Stomach (tissue), 9 donors: ENCODE measurements around the gene IFI30. TPM values are rescaled to one million over a fixed set of nuclear protein-coding genes. Genes with fewer than 3 reads are reported as not detected.

Experiments used
- DNase-seq, 2 donors: peaks; one replicate each; pipeline versions ENCODE4 v3.0.0 to v3.0.0-alpha.2; 2013 to 2019
- H3K27ac ChIP-seq, 5 donors: fragments of 200-600 bp in 4 of 5; sonication (generic) in 4 of 5; one replicate each; pipeline ENCODE4 v1.5.1; 2013 to 2019; ENCODE audit warnings: mild to moderate bottlenecking in 1 of 5, moderate library complexity in 1 of 5
- H3K27me3 ChIP-seq, 3 donors: fragments of 200-600 bp; sonication (generic); one replicate each; pipeline ENCODE4 v1.5.1; 2017 to 2019; ENCODE audit warnings: mixed run types in 1 of 3
- H3K36me3 ChIP-seq, 4 donors: fragments of 200-600 bp; sonication (generic); 1 replicate in 3 of 4; 2 replicates in 1 of 4; pipeline ENCODE4 v1.5.1; 2016 to 2019
- H3K4me1 ChIP-seq, 4 donors: fragments of 200-600 bp; sonication (generic); one replicate each; pipeline ENCODE4 v1.5.1; 2016 to 2019
- H3K4me3 ChIP-seq, 4 donors: fragments of 200-600 bp; sonication (generic) in 3 of 4; one replicate each; pipeline ENCODE4 v1.5.1; 2016 to 2019; ENCODE audit warnings: mild to moderate bottlenecking in 1 of 4
- H3K9me3 ChIP-seq, 4 donors: fragments of 200-600 bp; sonication (generic); one replicate each; pipeline ENCODE4 v1.5.1; 2016 to 2019
- EP300 ChIP-seq: sonication (generic); formaldehyde crosslinking; IDR thresholded peaks from one replicate; pipeline ENCODE4 v1.6.1; 2017; ENCODE audit warnings: antibody characterized with exemption
- POLR2A ChIP-seq, 4 donors: fragments of 450-650 bp; IDR thresholded peaks; one replicate each; pipeline ENCODE4 v1.6.1; 2016; ENCODE audit warnings: antibody characterized with exemption in 4 of 4, control low read depth in 2 of 4, mild to moderate bottlenecking in 1 of 4, moderate library complexity in 1 of 4
- POLR2AphosphoS5 ChIP-seq, 3 donors: sonication (generic); formaldehyde crosslinking; IDR thresholded peaks; one replicate each; pipeline ENCODE4 v1.6.1; 2016; ENCODE audit warnings: antibody characterized with exemption in 3 of 3
- WGBS, 5 donors: extraction: QIAGEN DNeasy Blood & Tissue Kit in 3 of 5; methylation state at CpG; one replicate each; pipeline versions ENCODE4 v1.1.5 to v1.1.7; 2013 to 2018; 5-methylcytosine and 5-hydroxymethylcytosine counted together
- intact Hi-C: fragments of 100-400 bp; cut with DNase I; formaldehyde crosslinking; loops from one replicate; pipeline ENCODE4 v1.15.1; 2023; ENCODE audit warnings: low total_unique reads
- polyA plus RNA-seq, 3 donors: library from polyadenylated mRNA; stranded (reverse); fragments of 200-250 nt; gene quantifications; one replicate each; pipeline ENCODE4 v1.2.3, GENCODE V29; 2013
- total RNA-seq, 5 donors: library from RNA; depleted of rRNA; stranded (reverse); fragments of >200 nt; gene quantifications; one replicate each; pipeline versions ENCODE4 v1.1.0 to v1.2.3, GENCODE V29; 2014 to 2016
- TF ChIP-seq, protein P1 (sequence below), 7 experiments: fragments of 450-650 bp in 4 of 7; fragments of 200-600 bp in 3 of 7; sonication (generic) in 3 of 7; IDR thresholded peaks; one replicate each; pipeline ENCODE4 v1.5.1; 2016 to 2019; ENCODE audit warnings: antibody characterized with exemption in 7 of 7, control low read depth in 2 of 7, mild to moderate bottlenecking in 1 of 7
- donor health status: healthy with polysubstance abuse.
- donor health status: Bipolar disorder and iron deficiency.
- donor health status: healthy.

The IFI30 gene
- total and polyA plus RNA-seq, 8 donors: 37.3 to 199 (median 53.2) TPM; not detected in 1

DNA sequence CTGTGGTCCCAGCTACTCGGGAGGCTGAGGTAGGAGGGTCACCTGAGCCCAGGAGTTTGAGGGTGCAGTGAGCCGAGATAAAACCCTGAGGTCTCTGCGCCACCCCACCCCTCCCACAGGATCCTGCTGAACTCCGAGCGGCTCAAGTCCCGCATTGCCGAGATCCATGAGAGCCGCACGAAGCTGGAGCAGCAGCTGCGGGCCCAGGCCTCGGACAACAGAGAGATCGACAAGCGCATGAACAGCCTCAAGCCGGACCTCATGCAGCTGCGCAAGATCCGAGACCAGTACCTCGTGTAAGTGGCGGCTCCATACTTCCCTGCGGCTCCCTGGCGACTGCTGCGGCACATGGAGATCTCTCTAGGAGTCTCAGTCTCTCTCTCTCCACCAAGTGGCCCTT, 6.6 kb upstream of the IFI30 start:
- H3K27ac ChIP-seq: no peak overlapping the region
- WGBS, 5 donors: 86 to 95% (median 92%) methylated on average over 20 to 21 of the region's 21 CpGs
- peaks cover 0 to 17% (median 4%) of the 10 kb centered on the region in 4 donors for H3K4me1 ChIP-seq
- TF ChIP-seq, protein P1, sequence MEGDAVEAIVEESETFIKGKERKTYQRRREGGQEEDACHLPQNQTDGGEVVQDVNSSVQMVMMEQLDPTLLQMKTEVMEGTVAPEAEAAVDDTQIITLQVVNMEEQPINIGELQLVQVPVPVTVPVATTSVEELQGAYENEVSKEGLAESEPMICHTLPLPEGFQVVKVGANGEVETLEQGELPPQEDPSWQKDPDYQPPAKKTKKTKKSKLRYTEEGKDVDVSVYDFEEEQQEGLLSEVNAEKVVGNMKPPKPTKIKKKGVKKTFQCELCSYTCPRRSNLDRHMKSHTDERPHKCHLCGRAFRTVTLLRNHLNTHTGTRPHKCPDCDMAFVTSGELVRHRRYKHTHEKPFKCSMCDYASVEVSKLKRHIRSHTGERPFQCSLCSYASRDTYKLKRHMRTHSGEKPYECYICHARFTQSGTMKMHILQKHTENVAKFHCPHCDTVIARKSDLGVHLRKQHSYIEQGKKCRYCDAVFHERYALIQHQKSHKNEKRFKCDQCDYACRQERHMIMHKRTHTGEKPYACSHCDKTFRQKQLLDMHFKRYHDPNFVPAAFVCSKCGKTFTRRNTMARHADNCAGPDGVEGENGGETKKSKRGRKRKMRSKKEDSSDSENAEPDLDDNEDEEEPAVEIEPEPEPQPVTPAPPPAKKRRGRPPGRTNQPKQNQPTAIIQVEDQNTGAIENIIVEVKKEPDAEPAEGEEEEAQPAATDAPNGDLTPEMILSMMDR (IDR thresholded peaks at IDR 0.05): no peak
- TF ChIP-seq POLR2AphosphoS5 (IDR thresholded peaks at IDR 0.05): no peak
- no peak for TF ChIP-seq EP300
- no peak for TF ChIP-seq POLR2A (IDR thresholded peaks at IDR 0.05)
- peaks cover 58 to 85% (median 79%) of the 10 kb centered on the region in 4 donors for H3K36me3 ChIP-seq
- no peak for DNase-seq
- H3K27me3 ChIP-seq: no peaks in the 10 kb centered on the region
- H3K4me3 ChIP-seq: no peak overlapping the region
- intact Hi-C loops: loop anchor here (10.0 kb wide), 1 partner anchor 52 kb away; no protein-coding TSS in a partner anchor
- H3K9me3 ChIP-seq: no peaks in the 10 kb centered on the region

DNA sequence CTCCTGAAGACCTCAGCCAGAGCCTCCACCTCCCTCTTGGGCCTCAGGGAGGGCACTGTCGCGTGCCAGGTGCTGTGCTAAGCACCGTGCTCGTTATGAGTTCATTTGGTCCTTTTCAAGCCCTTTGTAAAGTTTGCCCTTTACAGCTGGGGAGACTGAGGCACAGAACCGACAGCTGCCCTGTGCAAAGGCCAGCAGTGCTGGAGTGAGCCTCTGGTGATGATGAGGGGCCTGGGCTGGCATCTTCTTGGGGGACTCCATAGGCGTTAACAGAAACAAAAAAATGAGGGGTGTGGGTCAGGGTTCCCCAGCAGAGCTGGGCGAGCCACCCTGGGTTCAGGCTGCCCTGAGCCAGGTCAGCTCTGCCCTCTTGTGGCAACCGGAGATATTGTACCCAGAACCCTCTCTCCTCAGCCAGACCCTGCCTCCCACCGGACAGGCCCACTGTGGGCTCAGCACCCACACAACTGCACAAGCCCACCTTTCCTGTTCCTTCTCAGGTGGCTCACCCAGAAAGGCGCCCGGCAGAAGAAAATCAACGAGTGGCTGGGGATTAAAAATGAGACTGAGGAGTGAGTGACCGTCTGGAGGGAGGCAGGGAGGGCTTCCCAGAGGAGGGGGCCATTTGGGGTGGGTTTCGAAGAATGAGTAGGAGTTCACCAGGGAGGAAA, 5.5 kb upstream of the IFI30 start:
- Histone ChIP-seq H3K27me3 (no peaks in the 10 kb centered on the region), H3K36me3 (peaks cover 48 to 74% (median 68%) of the 10 kb centered on the region in 4 donors), H3K9me3 (no peaks in the 10 kb centered on the region), H3K4me3 (no peak overlapping the region), H3K4me1 (peaks cover under 1 to 21% (median 7%) of the 10 kb centered on the region in 4 donors), H3K27ac (peak overlapping the region in 1 of 5 donors; percentile 25)
- intact Hi-C loops: loop anchor here (10.0 kb wide), 1 partner anchor 53 kb away; no protein-coding TSS in a partner anchor
- peak; percentile 59 to 72 for DNase-seq
- WGBS, 5 donors: 66 to 70% (median 67%) methylated on average over 14 of the region's 14 CpGs
- TF ChIP-seq, protein P1 (IDR thresholded peaks at IDR 0.05): peak in 5 of 7 experiments; percentile 43 to 78 (median 68)
- TF ChIP-seq POLR2A (IDR thresholded peaks at IDR 0.05) (no peak), POLR2AphosphoS5 (IDR thresholded peaks at IDR 0.05) (no peak), EP300 (no peak)

DNA sequence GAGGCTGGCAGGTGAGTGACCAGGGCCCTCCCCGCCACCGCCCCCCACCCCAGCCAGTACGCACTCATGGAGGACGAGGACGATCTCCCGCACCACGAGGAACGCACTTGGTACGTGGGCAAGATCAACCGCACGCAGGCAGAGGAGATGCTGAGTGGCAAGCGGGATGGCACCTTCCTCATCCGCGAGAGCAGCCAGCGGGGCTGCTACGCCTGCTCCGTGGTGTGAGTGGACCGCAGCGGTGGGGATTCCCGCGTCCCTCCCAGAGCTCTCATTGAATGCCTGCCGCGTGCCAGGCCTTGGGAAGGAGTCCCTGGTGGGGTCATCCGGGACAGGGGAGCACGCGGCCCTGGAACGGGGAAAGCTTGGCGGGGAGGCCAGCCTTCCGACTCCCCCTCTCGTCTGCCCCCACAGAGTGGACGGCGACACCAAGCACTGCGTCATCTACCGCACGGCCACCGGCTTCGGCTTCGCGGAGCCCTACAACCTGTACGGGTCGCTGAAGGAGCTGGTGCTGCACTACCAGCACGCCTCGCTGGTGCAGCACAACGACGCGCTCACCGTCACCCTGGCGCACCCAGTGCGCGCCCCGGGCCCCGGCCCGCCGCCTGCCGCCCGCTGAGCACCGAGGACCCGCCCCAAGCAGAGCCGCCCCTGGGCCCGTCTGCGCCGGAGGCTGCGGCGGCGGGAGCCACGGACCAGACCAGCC, 4.8 kb upstream of the IFI30 start:
- intact Hi-C loops: loop anchor here (10.0 kb wide), 1 partner anchor 54 kb away; no protein-coding TSS in a partner anchor
- Histone ChIP-seq H3K9me3 (no peaks in the 10 kb centered on the region), H3K36me3 (peaks cover 43 to 67% (median 61%) of the 10 kb centered on the region in 4 donors), H3K27ac (peak overlapping the region in 1 of 5 donors; percentile 89), H3K4me3 (no peak overlapping the region), H3K4me1 (peaks cover 6 to 27% (median 13%) of the 10 kb centered on the region in 4 donors), H3K27me3 (no peaks in the 10 kb centered on the region)
- TF ChIP-seq POLR2AphosphoS5 (IDR thresholded peaks at IDR 0.05): no peak
- TF ChIP-seq EP300: no peak
- TF ChIP-seq POLR2A (IDR thresholded peaks at IDR 0.05): no peak
- TF ChIP-seq, protein P1 (IDR thresholded peaks at IDR 0.05): no peak
- WGBS, 5 donors: 92 to 97% (median 95%) methylated on average over 34 to 66 of the region's 66 CpGs
- no peak for DNase-seq

DNA sequence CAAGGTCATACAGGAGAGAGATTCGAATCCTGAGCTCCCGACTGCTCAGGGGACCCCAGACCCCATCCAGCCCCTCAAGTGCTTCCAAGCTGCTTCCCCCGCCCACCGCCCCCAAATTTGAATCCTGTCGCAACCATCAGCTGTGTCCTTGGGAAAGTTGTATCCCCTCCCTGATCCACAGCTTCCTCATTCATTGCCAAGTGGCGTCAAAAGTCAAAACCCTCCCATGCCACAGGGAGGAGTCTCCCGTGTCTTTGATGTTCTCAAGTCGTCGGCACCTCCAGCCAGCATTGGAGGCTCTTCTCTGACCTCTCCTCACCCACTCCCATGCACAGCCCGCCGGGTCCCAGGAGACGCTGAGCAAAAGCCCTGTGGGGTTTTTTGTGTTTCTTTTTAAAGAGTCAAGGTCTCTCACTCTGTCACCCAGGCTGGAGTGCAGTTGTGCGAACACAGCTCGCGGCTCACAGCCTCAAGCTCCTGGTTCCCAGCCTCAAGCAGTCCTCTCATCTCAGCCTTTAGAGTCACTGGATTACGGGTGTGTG, 2.8 kb upstream of the IFI30 start:
- intact Hi-C loops: no loop called here
- Histone ChIP-seq H3K36me3 (peaks cover 34 to 48% (median 44%) of the 10 kb centered on the region in 4 donors), H3K4me1 (peaks cover 16 to 46% (median 29%) of the 10 kb centered on the region in 4 donors), H3K4me3 (no peak overlapping the region), H3K27me3 (no peaks in the 10 kb centered on the region), H3K27ac (peak overlapping the region; percentile 5 to 89 (median 82)), H3K9me3 (no peaks in the 10 kb centered on the region)
- WGBS, 5 donors: 58 to 63% (median 62%) methylated on average over 13 to 16 of the region's 16 CpGs
- DNase-seq: peak in 1 of 2 donors; percentile 49
- TF ChIP-seq EP300 (no peak), POLR2A (IDR thresholded peaks at IDR 0.05) (no peak), POLR2AphosphoS5 (IDR thresholded peaks at IDR 0.05) (peak in 1 of 3 donors; percentile 20)
- TF ChIP-seq, protein P1 (IDR thresholded peaks at IDR 0.05): no peak
